Raji (cell line): Measurements from ENCODE around the gene ARL6.

Experiments used
- POLR2A ChIP-seq: IDR thresholded peaks from 2 replicates; pipeline ENCODE4 v1.6.1; 2011; ENCODE audit warnings: low read depth, low read length, control low read depth; ENCODE audit not compliant: insufficient read depth

ARL6 gene

DNA sequence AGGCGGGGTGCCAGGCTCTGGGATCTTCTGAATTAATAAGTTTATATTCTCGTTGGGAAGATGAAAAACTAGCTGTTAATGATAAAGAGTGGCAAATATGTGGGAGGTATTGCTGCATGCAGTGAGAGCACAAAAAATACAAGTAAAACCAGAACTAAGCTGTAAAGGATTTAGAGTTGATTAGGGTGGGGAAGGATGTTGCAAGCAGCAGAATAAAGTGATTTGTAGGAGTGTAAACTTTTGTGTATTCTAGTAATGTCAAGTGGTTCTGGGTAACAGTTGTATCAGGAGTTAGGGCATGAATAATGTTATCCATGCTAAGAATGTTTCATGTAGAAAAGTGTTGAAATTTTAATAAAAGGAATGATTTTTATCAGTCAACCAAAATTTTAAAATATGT, 75.4 kb downstream of the ARL6 start:
- TF ChIP-seq POLR2A: no peak

DNA sequence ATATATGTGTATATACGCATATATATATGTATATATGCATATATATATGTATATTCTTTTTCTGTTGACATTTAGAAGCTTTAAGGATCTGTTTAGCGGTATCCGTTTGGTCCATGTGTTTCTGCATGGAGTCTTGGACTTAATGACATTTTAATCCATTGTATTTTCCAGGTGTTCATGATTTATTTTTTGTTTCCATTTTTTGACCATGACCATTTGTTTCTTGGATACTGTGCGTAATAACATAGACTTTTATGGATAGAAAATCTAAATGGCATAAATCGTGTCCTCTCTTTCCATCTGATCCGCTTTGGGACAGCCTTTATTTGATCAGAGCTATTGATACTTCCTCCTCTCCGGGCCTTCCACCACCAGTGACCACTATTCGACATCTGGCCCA, 76.7 kb downstream of the ARL6 start:
- TF ChIP-seq POLR2A: no peak

DNA sequence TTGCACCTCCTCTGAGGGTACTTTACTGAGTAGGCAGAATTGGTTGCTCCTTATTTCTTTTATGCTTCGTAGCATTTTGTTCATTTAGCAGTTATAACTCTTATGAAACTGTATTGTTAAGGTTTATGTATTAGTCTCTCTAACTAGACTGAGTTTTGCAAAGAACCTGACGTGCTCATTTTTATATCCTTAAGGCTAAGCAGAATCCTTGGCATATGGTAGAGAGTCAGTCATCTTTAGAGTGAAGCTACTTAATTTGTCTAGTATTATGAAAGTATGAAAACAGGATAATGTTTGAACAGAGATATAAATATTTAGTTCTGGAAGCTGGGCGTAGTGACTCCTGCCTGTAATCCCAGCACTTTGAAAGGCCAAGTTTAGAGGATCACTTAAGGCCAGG, 77.4 kb downstream of the ARL6 start:
- TF ChIP-seq POLR2A: no peak

DNA sequence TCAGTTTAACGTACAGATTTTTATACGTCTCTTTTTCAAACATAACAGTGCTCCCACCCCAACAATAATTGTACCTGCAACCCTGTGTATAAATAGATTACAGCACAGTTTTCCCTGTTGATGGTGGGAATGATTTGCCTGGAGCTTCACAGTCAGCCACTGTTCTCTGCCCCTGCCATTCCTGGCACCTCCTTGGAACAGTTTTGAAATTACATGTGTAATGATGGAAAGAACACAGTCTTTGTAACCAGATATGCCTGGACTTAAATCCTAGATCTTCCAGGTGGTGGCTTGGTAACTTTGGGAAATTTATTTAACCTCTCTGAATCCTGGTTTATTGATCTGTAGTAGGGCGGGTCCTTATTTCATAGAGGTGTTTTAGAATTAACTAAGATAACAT, 84.2 kb downstream of the ARL6 start:
- TF ChIP-seq POLR2A: no peak
